Heart right ventricle (tissue), 16 donors: ENCODE measurements around the gene GYS2. TPM values are rescaled to one million over a fixed set of nuclear protein-coding genes. Genes with fewer than 3 reads are reported as not detected.
"Not testable (repeated sequence)": the region's sequence is repeated elsewhere in the genome, so short reads cannot be mapped to it uniquely, and the experiment has no call there.

Source experiments
- ATAC-seq, 8 donors: fragments of 200-7000 bp; cut with Tn5 transposase; one replicate each; pipeline ENCODE4 v1.9.1; 2020; ENCODE audit warnings: mild to moderate bottlenecking in 8 of 8, moderate library complexity in 8 of 8, moderate number of reproducible peaks in 1 of 8
- DNase-seq, 2 donors: peaks; one replicate each; pipeline ENCODE4 v3.0.0-alpha.2; 2020
- H3K27ac ChIP-seq, 10 donors: fragments of 200-600 bp; sonication (generic) in 2 of 10; one replicate each; pipeline versions ENCODE4 v1.5.0 to v1.8.0; 2020 to 2022; ENCODE audit warnings: mild to moderate bottlenecking in 3 of 10
- H3K27me3 ChIP-seq, 7 donors: fragments of 200-600 bp; one replicate each; pipeline ENCODE4 v1.8.0; 2021 to 2022; ENCODE audit warnings: mild to moderate bottlenecking in 2 of 7
- H3K36me3 ChIP-seq, 9 donors: fragments of 200-600 bp; sonication (generic) in 1 of 9; one replicate each; pipeline versions ENCODE4 v1.5.0 to v1.8.0; 2020 to 2022; ENCODE audit warnings: mild to moderate bottlenecking in 2 of 9
- H3K4me1 ChIP-seq, 9 donors: fragments of 200-600 bp; sonication (generic) in 1 of 9; one replicate each; pipeline versions ENCODE4 v1.5.0 to v1.8.0; 2020 to 2022; ENCODE audit warnings: mild to moderate bottlenecking in 4 of 9
- H3K4me3 ChIP-seq, 10 donors: fragments of 200-600 bp; sonication (generic) in 2 of 10; one replicate each; pipeline versions ENCODE4 v1.5.0 to v1.8.0; 2020 to 2022; ENCODE audit warnings: mild to moderate bottlenecking in 7 of 10, moderate library complexity in 2 of 10
- H3K9me3 ChIP-seq, 11 donors: fragments of 200-600 bp in 10 of 11; sonication (generic) in 2 of 11; one replicate each; pipeline versions ENCODE4 v1.5.0 to v1.8.0; 2013 to 2022; ENCODE audit warnings: mild to moderate bottlenecking in 2 of 11, control low read depth in 1 of 11, moderate library complexity in 1 of 11
- WGBS, 2 donors: extraction: QIAGEN DNeasy Blood & Tissue Kit; methylation state at CpG; one replicate each; pipeline ENCODE4 v1.1.7; 2013; ENCODE audit warnings: inconsistent platforms in 1 of 2; 5-methylcytosine and 5-hydroxymethylcytosine counted together
- intact Hi-C, 10 donors: fragments of 100-400 bp; cut with DNase I; formaldehyde crosslinking; loops; one replicate each; pipeline versions ENCODE4 v1.11.1 to v1.14.2; 2022
- polyA plus RNA-seq, 2 donors: library from polyadenylated mRNA; stranded (reverse); fragments of 200-250 nt; gene quantifications; one replicate each; pipeline ENCODE4 v1.2.3, GENCODE V29; 2013
- total RNA-seq, 10 donors: library from RNA; stranded (reverse); fragmentation: NEBNext Ultra II Directional in 3 of 10; extraction: Animal tissue kit (Norgen Biotek cat#: 25700) in 3 of 10; gene quantifications; one replicate each; pipeline versions ENCODE4 v1.2.1 to v1.2.4, GENCODE V29; 2021 to 2023
- TF ChIP-seq, protein P1 (sequence below), 9 donors: fragments of 200-600 bp; sonication (generic) in 2 of 9; IDR thresholded peaks; one replicate each; pipeline versions ENCODE4 v1.5.0 to v1.8.0; 2021 to 2022; ENCODE audit warnings: antibody characterized with exemption in 9 of 9, mild to moderate bottlenecking in 5 of 9, moderate library complexity in 1 of 9
- donor health status: Arrhythmogenic right ventricular cardiomyopathy.
- donor health status: ischemic (EF 13 %, LVEDD 7.1; RV severe dilation, severe dysfunction).
- donor health status: healthy with polysubstance abuse.
- donor health status: DM: no; HTN: yes; CAD: no.
- donor health status: DM: no; HTN: no; CAD: no.
- donor health status: ischemic (EF 25% LVEDD 6.9; RV normal size, moderate dysfunction).
- donor health status: ischemic (EF 25% LVEDD 5.7; RV mildly dilated, moderate dysfunction).
- donor health status: healthy.
- donor health status: DM: yes; HTN: yes; CAD: no.
- donor health status: Ischemic cardiomyopathy.
- donor health status: ischemic (EF 35%, LVEDD 5.7; RV mildly dilated, moderate dysfunction).
- donor health status: nonischemic (EF 11% LVEDD 7.7; RV severe dilation, severe dysfunction).
- donor health status: DM: yes; HTN: yes; CAD: no.
- donor health status: PGD.
- donor health status: ischemic (EF 29% LVEDD 5.4; RV normal size, mild dysfunction).
- donor health status: nonischemic (EF 23%, LVEDD 6.1; RV moderate dilation, normal function).

GYS2 gene
- total and polyA plus RNA-seq, 12 donors, result 0.09 to 0.37 (median 0.15) TPM; not detected in 7

DNA sequence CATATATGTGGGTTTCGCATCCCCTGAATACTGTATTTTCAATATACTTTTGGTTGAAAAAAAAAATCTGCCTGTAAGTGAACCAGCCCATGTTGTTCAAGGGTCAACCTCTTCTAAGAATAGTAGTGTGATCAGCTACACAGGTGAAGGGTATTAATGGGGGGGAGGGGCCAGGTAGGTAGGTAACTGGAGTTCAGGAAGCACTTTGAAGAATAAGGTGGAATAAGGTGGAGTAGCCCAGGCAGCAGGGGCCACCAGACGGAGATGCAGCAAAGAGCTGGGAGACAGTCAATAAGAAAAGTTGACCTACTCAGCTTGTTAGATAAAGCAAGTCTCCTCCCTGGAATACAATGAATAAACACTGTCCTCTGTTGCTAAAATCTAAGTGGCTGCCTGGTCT lies 43.7 kb upstream of the GYS2 start:
- peak overlapping the region in 5 of 10 donors; percentile 17 to 68 (median 63) for H3K27ac ChIP-seq
- no peaks in the 10 kb centered on the region for H3K27me3 ChIP-seq
- peaks cover 2 to 88% (median 44%) of the 10 kb centered on the region in 9 donors for H3K4me1 ChIP-seq
- H3K4me3 ChIP-seq, result no peak overlapping the region
- ATAC-seq (no peak), DNase-seq (no peak)
- intact Hi-C loops, result no loop called here
- H3K9me3 ChIP-seq, result no peaks in the 10 kb centered on the region
- peaks cover 0 to 98% (median 31%) of the 10 kb centered on the region in 9 donors for H3K36me3 ChIP-seq
- TF ChIP-seq, protein P1, sequence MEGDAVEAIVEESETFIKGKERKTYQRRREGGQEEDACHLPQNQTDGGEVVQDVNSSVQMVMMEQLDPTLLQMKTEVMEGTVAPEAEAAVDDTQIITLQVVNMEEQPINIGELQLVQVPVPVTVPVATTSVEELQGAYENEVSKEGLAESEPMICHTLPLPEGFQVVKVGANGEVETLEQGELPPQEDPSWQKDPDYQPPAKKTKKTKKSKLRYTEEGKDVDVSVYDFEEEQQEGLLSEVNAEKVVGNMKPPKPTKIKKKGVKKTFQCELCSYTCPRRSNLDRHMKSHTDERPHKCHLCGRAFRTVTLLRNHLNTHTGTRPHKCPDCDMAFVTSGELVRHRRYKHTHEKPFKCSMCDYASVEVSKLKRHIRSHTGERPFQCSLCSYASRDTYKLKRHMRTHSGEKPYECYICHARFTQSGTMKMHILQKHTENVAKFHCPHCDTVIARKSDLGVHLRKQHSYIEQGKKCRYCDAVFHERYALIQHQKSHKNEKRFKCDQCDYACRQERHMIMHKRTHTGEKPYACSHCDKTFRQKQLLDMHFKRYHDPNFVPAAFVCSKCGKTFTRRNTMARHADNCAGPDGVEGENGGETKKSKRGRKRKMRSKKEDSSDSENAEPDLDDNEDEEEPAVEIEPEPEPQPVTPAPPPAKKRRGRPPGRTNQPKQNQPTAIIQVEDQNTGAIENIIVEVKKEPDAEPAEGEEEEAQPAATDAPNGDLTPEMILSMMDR (IDR thresholded peaks at IDR 0.05), result no peak
- 89 to 96% methylated on average over 2 of the region's 2 CpGs for WGBS, 2 donors

DNA sequence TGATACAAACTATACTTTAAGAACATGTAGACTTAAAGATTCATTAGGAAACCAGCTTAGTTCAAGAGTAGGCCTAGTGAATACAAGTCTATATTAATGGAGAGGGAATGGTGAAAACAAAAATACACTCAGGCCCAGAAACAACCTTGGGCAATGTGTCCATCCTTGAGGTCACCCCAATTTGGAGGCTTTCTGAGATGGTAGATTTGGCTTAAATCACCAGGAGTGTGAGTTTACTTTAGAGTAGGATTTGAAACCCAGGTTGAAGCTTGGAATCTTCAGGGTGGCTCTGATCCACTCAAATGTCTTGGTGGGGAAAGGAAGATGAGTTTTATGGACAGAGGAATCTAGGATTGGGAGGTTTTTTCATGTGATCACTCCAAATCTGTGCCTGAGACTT lies 42.5 kb upstream of the GYS2 start:
- Histone ChIP-seq H3K27ac (peak overlapping the region in 3 of 10 donors; percentile 14 to 56 (median 39)), H3K4me3 (no peak overlapping the region), H3K9me3 (no peaks in the 10 kb centered on the region), H3K27me3 (no peaks in the 10 kb centered on the region), H3K4me1 (peaks cover 2 to 88% (median 53%) of the 10 kb centered on the region in 9 donors), H3K36me3 (peaks cover 0 to 98% (median 37%) of the 10 kb centered on the region in 9 donors)
- no peak for ATAC-seq
- intact Hi-C loops, result no loop called here
- DNase-seq, result no peak
- TF ChIP-seq, protein P1 (IDR thresholded peaks at IDR 0.05), result no peak

DNA sequence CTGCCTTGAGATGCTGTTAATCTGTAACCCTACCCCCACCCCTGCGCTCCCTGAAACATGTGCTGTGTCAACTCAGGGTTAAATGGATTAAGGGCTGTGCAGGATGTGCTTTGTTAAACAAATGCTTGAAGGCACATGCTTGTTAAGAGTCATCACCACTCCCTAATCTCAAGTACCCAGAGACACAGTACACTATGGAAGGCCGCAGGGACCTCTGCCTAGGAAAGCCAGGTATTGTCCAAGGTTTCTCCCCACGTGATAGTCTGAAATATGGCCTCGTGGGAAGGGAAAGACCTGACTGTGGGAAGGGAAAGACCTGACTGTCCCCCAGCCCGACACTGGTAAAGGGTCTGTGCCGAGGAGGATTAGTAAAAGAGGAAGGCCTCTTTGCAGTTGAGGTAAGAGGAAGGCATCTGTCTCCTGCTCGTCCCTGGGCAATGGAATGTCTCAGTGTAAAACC lies 40.4 kb upstream of the GYS2 start:
- intact Hi-C loops, result not testable (repeated sequence)
- ATAC-seq, result peak in 1 of 8 donors; percentile 25
- 18 to 28% methylated on average over 6 to 7 of the region's 7 CpGs for WGBS, 2 donors

DNA sequence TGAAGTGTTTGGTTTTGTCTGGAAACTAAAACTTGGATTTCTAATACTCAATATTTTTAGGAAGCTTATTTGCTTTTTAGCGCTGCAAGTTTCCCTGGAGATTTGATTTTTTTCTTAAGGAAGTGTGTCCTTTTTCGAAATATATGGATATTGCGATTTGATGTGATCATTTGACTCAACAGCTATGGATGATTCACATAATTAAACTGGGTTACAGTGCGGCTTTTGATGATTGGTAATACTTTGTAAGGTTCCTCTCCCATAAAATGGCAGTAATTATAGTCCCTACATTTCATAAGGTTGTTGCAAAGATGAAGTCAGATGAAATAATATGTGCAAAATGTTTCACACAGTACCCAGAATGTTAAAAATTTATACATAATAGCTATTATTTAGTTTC lies 39.9 kb upstream of the GYS2 start:
- 77 to 79% methylated on average over 4 of the region's 4 CpGs for WGBS, 2 donors
- DNase-seq (no peak), ATAC-seq (no peak)
- peaks cover 0 to 98% (median 50%) of the 10 kb centered on the region in 9 donors for H3K36me3 ChIP-seq
- peak overlapping the region in 4 of 10 donors; percentile 46 to 82 (median 74) for H3K27ac ChIP-seq
- intact Hi-C loops, result no loop called here
- H3K9me3 ChIP-seq, result no peaks in the 10 kb centered on the region
- no peaks in the 10 kb centered on the region for H3K27me3 ChIP-seq
- TF ChIP-seq, protein P1 (IDR thresholded peaks at IDR 0.05), result no peak
- H3K4me3 ChIP-seq, result no peak overlapping the region
- H3K4me1 ChIP-seq, result peaks cover under 1 to 87% (median 50%) of the 10 kb centered on the region in 9 donors

More for the DNA sequence above, 40.4 kb upstream of the GYS2 start:
- H3K4me3 ChIP-seq, H3K27me3 ChIP-seq, DNase-seq, H3K9me3 ChIP-seq: not testable (repeated sequence)
- H3K36me3 ChIP-seq, result peaks cover 0 to 98% (median 51%) of the 10 kb centered on the region in 9 donors
- peaks cover 2 to 85% (median 53%) of the 10 kb centered on the region in 9 donors for H3K4me1 ChIP-seq
- peak overlapping the region in 6 of 10 donors; percentile 6 to 82 (median 57) for H3K27ac ChIP-seq

DNA sequence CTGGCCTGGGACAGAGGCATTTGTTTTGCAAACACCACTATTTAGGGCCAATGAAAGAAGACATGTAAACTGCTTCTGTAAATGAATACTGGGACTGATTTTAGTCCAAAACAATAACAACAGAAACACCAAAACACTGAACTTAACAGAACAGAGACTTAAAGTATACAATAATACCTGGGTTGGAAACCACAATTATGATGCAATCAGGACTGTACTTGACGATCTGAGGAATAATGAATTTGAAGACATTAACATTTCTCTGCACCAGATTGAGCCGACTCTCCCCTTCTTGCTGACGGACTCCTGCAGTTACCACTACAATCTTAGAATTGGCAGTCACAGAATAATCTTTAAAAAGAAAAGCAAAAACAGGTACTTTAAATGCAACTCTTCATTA lies 39.1 kb upstream of the GYS2 start:
- intact Hi-C loops, result no loop called here
- no peak for DNase-seq
- no peak for ATAC-seq
- Histone ChIP-seq H3K4me1 (peaks cover 0 to 85% (median 44%) of the 10 kb centered on the region in 9 donors), H3K36me3 (peaks cover 0 to 98% (median 47%) of the 10 kb centered on the region in 9 donors), H3K4me3 (no peak overlapping the region), H3K27me3 (no peaks in the 10 kb centered on the region), H3K9me3 (no peaks in the 10 kb centered on the region), H3K27ac (peak overlapping the region in 8 of 10 donors; percentile 17 to 82 (median 63))
- WGBS, 2 donors, result 75 to 77% methylated on average over 3 of the region's 3 CpGs
- TF ChIP-seq, protein P1 (IDR thresholded peaks at IDR 0.05), result no peak
